NB4 (cell line): ENCODE results near the gene FER.

Experiments used
- DNase-seq: peaks from one replicate; pipeline ENCODE4 v3.0.0; 2010; ENCODE audit warnings: low read depth
- H3K4me3 ChIP-seq: one replicate; pipeline ENCODE4 v1.5.1; 2011; ENCODE audit warnings: mild to moderate bottlenecking, low read depth, low read length, moderate library complexity
- CTCF ChIP-seq: IDR thresholded peaks from one replicate; pipeline ENCODE4 v1.5.1; 2012; ENCODE audit warnings: low read depth, low read length
- MYC ChIP-seq: IDR thresholded peaks from 2 replicates; pipeline ENCODE4 v1.6.1; 2011; ENCODE audit warnings: low read depth, low read length
- POLR2A ChIP-seq: IDR thresholded peaks from 2 replicates; pipeline ENCODE4 v1.6.1; 2011; ENCODE audit warnings: mild to moderate bottlenecking; ENCODE audit not compliant: insufficient read length; ENCODE audit errors: extremely low read depth
- TF ChIP-seq, protein P1 (sequence below): IDR thresholded peaks from 2 replicates; pipeline ENCODE4 v1.6.1; 2011; ENCODE audit warnings: low read depth, low read length

The FER gene

DNA sequence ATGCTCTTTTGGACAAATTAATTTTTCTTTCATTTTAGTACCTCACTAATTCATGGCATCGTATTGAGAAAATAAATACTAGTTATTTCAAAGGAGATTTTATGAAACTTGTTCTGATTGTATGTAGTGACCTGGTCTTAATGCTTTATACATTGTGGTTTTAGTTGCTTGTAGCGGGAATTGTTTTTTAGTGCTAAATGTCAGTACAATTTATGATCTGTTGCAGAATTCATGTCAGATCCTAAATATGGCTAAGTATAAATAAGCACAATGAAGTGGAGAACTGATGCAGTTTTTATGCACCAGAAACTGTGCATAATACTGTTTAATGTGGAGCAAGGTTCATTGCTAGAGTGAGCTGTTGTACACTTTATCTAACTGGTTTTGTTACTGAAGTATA is 353.3 kb downstream of the FER start:
- DNase-seq = no peak
- TF ChIP-seq, protein P1, sequence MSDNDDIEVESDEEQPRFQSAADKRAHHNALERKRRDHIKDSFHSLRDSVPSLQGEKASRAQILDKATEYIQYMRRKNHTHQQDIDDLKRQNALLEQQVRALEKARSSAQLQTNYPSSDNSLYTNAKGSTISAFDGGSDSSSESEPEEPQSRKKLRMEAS = no peak
- TF ChIP-seq MYC (no peak), POLR2A (no peak), CTCF (no peak)
- no peak overlapping the region for H3K4me3 ChIP-seq

DNA sequence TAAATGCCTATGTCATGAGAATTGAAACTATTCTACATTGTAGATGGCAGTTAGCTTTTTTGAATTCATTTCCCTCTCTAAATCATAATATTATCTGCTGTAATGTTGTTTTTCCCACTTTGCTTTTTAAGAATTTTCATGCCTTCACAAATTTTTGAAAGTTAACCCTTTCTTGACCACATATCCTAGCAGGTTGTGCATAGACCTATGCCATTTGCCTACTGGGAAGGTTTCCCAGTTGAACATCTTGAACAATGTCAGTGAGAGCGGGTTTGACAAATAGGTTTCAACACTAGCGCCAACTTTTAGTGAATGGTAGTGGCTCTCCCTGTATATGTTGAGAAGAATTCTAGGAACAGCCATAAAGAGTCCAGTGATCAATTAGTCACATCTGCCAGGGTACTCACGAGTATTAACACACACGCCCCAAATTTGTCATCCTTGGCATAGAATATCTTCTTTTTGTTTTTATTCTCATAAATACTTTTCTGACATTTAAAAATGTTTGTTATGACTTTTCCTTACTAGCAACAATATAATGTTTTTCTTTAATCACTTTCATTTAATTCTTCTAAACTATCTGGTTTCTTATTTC is 354.5 kb downstream of the FER start:
- TF ChIP-seq, protein P1 = no peak
- no peak for TF ChIP-seq MYC
- no peak for TF ChIP-seq POLR2A
- TF ChIP-seq CTCF = no peak
- no peak for DNase-seq
- H3K4me3 ChIP-seq = no peak overlapping the region

DNA sequence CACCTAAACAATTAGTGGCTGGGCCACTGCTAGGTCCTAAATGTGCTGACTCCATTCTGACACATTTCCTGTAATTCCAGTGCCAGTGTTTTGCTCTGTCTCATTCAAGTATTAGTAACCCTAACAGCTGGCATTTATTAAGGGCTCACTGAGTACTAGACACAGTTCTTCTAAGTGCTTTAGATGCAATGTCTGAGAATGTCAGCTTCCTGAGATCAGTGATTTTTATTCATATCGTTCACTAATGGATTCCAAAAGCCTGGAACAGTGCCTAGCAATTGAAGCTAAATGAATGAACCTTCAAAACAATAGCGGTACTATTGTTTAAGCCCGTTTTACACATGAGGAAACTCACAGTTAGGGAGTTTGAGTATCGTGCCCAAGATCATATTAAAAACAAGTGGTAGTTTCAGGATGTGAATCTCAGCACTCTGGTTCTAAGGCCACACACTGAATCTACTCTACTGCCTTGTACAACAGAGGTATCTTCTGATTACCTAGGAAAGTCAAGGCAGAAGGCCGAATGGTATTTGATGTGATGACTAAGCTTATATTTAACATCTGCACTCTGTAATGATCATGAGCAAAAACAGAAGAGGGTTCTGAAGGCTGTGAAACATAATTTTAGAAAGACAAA is 358.1 kb downstream of the FER start:
- no peak for TF ChIP-seq POLR2A
- DNase-seq = no peak
- H3K4me3 ChIP-seq = no peak overlapping the region

GRCh38 chr5:109111680-109112079 is 364.0 kb downstream of the FER start:
- no peak overlapping the region for H3K4me3 ChIP-seq
- DNase-seq = no peak
- TF ChIP-seq MYC = no peak
- no peak for TF ChIP-seq POLR2A
- TF ChIP-seq, protein P1 = no peak
- TF ChIP-seq CTCF = no peak

DNA sequence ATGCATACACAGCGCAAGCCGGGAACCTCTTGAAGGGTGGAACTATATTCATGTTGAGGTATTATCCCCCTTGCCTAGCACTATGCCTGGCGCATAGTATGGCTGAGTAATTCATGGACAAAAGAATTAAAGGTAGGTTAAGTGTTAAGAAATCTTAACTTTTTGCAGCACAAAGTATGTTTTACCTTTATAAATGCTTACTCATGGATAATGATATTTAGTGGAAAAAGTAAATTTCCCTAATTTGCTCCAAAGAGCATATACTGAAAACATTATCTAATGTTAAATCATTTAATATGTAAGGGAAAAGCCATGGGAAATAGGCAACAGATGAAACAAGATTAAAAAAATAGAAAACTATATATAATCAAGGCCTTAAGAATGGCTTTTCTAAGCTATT is 365.9 kb downstream of the FER start:
- TF ChIP-seq POLR2A (no peak), MYC (no peak), CTCF (no peak)
- TF ChIP-seq, protein P1 = no peak
- no peak overlapping the region for H3K4me3 ChIP-seq
- no peak for DNase-seq

GRCh38 chr5:109121225-109121624 is 373.5 kb downstream of the FER start:
- no peak for DNase-seq
- no peak overlapping the region for H3K4me3 ChIP-seq
- TF ChIP-seq CTCF = no peak
- TF ChIP-seq, protein P1 = no peak
